ENCODE data around the gene XIRP1.

XIRP1 gene

GRCh38 chr3:39149498-39150147 lies 42.8 kb downstream of the XIRP1 start:
- peaks cover 73% of the 10 kb centered on the region for H3K36me3 Mint-ChIP-seq (ENCODE audit: low read depth)
- ATAC-seq = no peak
- DNase-seq = no peak
- peaks cover 2% of the 10 kb centered on the region for H3K27me3 Mint-ChIP-seq
- peaks cover 77% of the 10 kb centered on the region for H3K4me1 Mint-ChIP-seq
- peak overlapping the region; percentile 98 for H3K4me3 Mint-ChIP-seq
- H3K9me3 Mint-ChIP-seq = no peaks in the 10 kb centered on the region
- H3K27ac Mint-ChIP-seq = peak overlapping the region; percentile 96

GRCh38 chr3:39149059-39149455 lies 43.3 kb downstream of the XIRP1 start:
- no peak for DNase-seq
- peaks cover 2% of the 10 kb centered on the region for H3K27me3 Mint-ChIP-seq
- no peaks in the 10 kb centered on the region for H3K9me3 Mint-ChIP-seq
- peak overlapping the region; percentile 98 for H3K4me3 Mint-ChIP-seq
- peak overlapping the region; percentile 96 for H3K27ac Mint-ChIP-seq
- H3K4me1 Mint-ChIP-seq = peaks cover 75% of the 10 kb centered on the region
- no peak for ATAC-seq
- peaks cover 79% of the 10 kb centered on the region for H3K36me3 Mint-ChIP-seq (ENCODE audit: low read depth)

DNA sequence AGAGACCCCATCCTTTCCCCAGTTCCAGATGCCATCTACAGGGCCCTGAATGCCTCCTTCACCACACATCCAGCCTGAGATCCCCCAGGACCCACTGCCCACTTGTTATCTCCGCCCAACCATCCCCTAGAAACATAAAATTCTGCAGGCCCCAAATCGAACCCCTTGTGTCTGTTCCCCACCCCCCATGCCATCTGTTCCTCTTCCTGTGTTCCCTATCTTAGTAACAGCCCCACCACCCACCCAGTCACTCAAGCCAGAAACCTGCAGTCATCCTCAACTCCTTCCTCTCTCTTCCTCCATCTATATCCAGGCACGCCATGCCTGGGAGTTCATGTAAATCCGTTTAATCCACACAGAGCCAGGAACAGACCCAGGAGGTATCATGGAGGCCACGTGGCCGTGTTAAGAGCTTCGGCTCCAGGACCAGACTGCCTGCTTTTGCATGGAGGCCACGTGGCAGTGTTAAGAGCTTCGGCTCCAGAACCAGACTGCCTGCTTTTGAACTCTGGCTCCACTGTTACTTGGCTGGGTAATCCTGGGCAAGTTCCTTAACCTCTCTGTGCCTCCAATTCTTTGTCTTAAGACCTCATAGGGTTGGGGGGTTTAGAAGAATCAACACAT lies 43.8 kb downstream of the XIRP1 start:
- DNase-seq (no peak), ATAC-seq (no peak)
- peak overlapping the region; percentile 98 for H3K4me3 Mint-ChIP-seq
- H3K9me3 Mint-ChIP-seq = no peaks in the 10 kb centered on the region
- H3K36me3 Mint-ChIP-seq (ENCODE audit: low read depth) = peaks cover 83% of the 10 kb centered on the region
- H3K27ac Mint-ChIP-seq = peak overlapping the region; percentile 96
- peaks cover 73% of the 10 kb centered on the region for H3K4me1 Mint-ChIP-seq
- peaks cover 2% of the 10 kb centered on the region for H3K27me3 Mint-ChIP-seq

GRCh38 chr3:39147711-39148434 lies 44.5 kb downstream of the XIRP1 start:
- peak overlapping the region; percentile 96 for H3K27ac Mint-ChIP-seq
- H3K36me3 Mint-ChIP-seq (ENCODE audit: low read depth) = peaks cover 90% of the 10 kb centered on the region
- H3K4me3 Mint-ChIP-seq = peak overlapping the region; percentile 98
- H3K9me3 Mint-ChIP-seq = no peaks in the 10 kb centered on the region
- H3K27me3 Mint-ChIP-seq = peaks cover 2% of the 10 kb centered on the region
- no peak for ATAC-seq
- peak; percentile 41 for DNase-seq
- H3K4me1 Mint-ChIP-seq = peaks cover 74% of the 10 kb centered on the region

GRCh38 chr3:39146611-39147591 lies 45.5 kb downstream of the XIRP1 start:
- no peaks in the 10 kb centered on the region for H3K9me3 Mint-ChIP-seq
- H3K27me3 Mint-ChIP-seq = no peaks in the 10 kb centered on the region
- DNase-seq (peak; percentile 71), ATAC-seq (peak; percentile 70)
- peaks cover 89% of the 10 kb centered on the region for H3K36me3 Mint-ChIP-seq (ENCODE audit: low read depth)
- H3K27ac Mint-ChIP-seq = peak overlapping the region; percentile 96
- H3K4me3 Mint-ChIP-seq = peak overlapping the region; percentile 98
- peaks cover 76% of the 10 kb centered on the region for H3K4me1 Mint-ChIP-seq

DNA sequence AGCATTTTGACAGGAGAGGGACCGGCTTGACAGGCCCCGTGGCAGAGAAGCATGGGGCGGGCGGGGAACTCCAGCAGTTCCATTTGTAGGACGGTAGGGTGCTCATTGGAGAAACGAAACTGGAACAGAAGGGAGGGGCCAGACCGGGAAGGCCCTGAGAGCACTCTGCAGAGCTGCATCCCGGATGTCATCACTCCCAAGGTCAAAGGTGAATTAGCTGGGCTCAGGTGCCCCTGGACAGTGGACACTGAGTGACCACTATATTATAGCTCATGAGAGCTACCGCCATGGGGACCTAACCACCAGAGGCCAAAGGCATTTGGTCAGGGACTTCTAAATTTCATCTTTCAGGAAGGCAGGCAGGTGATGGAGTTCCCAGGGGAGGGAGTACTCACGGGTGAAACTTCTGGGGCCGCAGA lies 46.3 kb downstream of the XIRP1 start:
- Mint-ChIP-seq H3K27ac (peak overlapping the region; percentile 96), H3K9me3 (no peaks in the 10 kb centered on the region), H3K4me1 (peaks cover 78% of the 10 kb centered on the region), H3K27me3 (no peaks in the 10 kb centered on the region), H3K36me3 (ENCODE audit: low read depth) (peaks cover 88% of the 10 kb centered on the region), H3K4me3 (peak overlapping the region; percentile 98)
- ATAC-seq (no peak), DNase-seq (no peak)

- no peak overlapping the region for H3K4me3 Mint-ChIP-seq
- H3K27ac Mint-ChIP-seq = peak overlapping the region; percentile 62
- H3K27me3 Mint-ChIP-seq = no peaks in the 10 kb centered on the region
- DNase-seq (no peak), ATAC-seq (no peak)
- peaks cover 86% of the 10 kb centered on the region for H3K36me3 Mint-ChIP-seq (ENCODE audit: low read depth)
- H3K9me3 Mint-ChIP-seq = no peaks in the 10 kb centered on the region
- peaks cover 77% of the 10 kb centered on the region for H3K4me1 Mint-ChIP-seq
Measured at GRCh38 chr3:39144748-39145380, 47.5 kb downstream of the XIRP1 start.

GRCh38 chr3:39144095-39144747 lies 48.2 kb downstream of the XIRP1 start:
- no peak for ATAC-seq
- no peak for DNase-seq
- peaks cover 84% of the 10 kb centered on the region for H3K36me3 Mint-ChIP-seq (ENCODE audit: low read depth)
- H3K27ac Mint-ChIP-seq = no peak overlapping the region
- no peaks in the 10 kb centered on the region for H3K27me3 Mint-ChIP-seq
- peaks cover 77% of the 10 kb centered on the region for H3K4me1 Mint-ChIP-seq
- no peak overlapping the region for H3K4me3 Mint-ChIP-seq
- H3K9me3 Mint-ChIP-seq = no peaks in the 10 kb centered on the region

DNA sequence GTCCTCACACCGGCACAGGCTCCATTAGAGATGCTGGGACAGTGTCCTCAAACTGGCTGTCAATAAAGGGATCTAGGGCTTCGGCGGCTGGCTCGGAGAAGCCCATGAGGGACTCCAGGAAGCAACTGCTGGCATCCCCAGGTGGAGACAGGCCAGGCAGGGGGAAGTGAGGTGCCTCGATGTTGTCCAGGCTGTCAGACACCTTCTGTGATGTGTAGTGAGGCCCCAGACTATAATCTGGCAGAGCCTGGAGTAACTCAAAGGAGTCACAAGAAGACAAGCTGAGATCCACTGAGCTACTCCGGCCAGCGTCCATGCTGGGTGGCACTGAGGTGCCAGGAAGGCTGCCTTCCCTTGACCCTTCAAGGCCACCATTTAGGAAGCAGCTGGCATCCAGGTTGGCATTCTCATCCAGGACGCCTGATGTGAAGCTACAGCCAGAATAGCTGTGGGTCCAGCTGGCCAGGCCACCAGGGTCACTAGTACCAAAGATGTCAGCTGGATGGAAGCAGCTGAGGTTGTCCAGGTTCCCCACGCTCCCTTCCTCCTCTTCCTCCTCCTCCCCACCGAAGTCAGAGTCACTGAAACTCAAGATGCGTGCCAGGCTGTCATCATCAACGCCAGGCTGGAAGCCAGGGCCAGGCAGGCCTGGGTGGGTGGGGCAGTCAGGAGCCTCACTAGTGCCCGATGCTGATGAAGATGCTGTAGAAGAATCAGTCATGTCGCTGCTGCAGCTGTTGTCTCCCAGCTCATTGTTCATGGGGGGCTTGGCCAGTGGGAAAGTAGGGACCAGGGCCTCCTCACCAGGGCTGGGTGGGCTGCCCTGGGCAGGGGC lies 49.1 kb downstream of the XIRP1 start:
- H3K27ac Mint-ChIP-seq = no peak overlapping the region
- H3K36me3 Mint-ChIP-seq (ENCODE audit: low read depth) = peaks cover 77% of the 10 kb centered on the region
- DNase-seq (no peak), ATAC-seq (no peak)
- H3K4me3 Mint-ChIP-seq = no peak overlapping the region
- peaks cover 76% of the 10 kb centered on the region for H3K4me1 Mint-ChIP-seq
- no peaks in the 10 kb centered on the region for H3K27me3 Mint-ChIP-seq
- no peaks in the 10 kb centered on the region for H3K9me3 Mint-ChIP-seq

DNA sequence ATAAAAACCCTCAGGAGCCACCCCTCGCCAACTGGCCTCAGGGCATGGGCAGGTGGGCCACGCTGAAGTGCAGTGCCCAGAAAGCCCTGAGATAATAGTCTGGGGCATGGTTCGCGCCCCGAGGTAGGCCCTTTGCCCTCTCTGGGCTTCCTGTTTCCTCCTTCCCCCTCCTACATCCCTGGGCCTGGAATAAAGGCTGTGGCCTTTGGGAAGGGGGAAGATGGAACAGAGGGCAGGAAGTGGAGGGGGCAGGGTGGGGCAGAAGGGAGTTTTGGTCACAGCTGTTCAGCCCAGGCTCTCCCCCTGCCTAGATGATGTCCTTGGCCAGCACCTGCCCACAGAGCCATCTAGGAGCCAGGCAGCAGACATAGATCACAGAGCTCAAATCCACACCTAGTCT lies 50.3 kb downstream of the XIRP1 start:
- no peak overlapping the region for H3K4me3 Mint-ChIP-seq
- no peaks in the 10 kb centered on the region for H3K27me3 Mint-ChIP-seq
- DNase-seq (no peak), ATAC-seq (no peak)
- peaks cover 66% of the 10 kb centered on the region for H3K36me3 Mint-ChIP-seq (ENCODE audit: low read depth)
- peaks cover 64% of the 10 kb centered on the region for H3K4me1 Mint-ChIP-seq
- no peaks in the 10 kb centered on the region for H3K9me3 Mint-ChIP-seq
- peak overlapping the region; percentile 62 for H3K27ac Mint-ChIP-seq

- H3K36me3 Mint-ChIP-seq (ENCODE audit: low read depth) = peaks cover 60% of the 10 kb centered on the region
- peak overlapping the region; percentile 62 for H3K27ac Mint-ChIP-seq
- ATAC-seq = no peak
- H3K4me1 Mint-ChIP-seq = peaks cover 58% of the 10 kb centered on the region
- no peaks in the 10 kb centered on the region for H3K27me3 Mint-ChIP-seq
- no peaks in the 10 kb centered on the region for H3K9me3 Mint-ChIP-seq
- no peak for DNase-seq
- no peak overlapping the region for H3K4me3 Mint-ChIP-seq
Measured at GRCh38 chr3:39141171-39141995, 51.0 kb downstream of the XIRP1 start.

GRCh38 chr3:39140341-39140971 lies 51.9 kb downstream of the XIRP1 start:
- H3K9me3 Mint-ChIP-seq = no peaks in the 10 kb centered on the region

More at GRCh38 chr3:39140341-39140971, 51.9 kb downstream of the XIRP1 start:
- Mint-ChIP-seq H3K27me3 (no peaks in the 10 kb centered on the region), H3K4me3 (no peak overlapping the region), H3K27ac (no peak overlapping the region), H3K36me3 (ENCODE audit: low read depth) (peaks cover 52% of the 10 kb centered on the region), H3K4me1 (peaks cover 50% of the 10 kb centered on the region)
- ATAC-seq (no peak), DNase-seq (no peak)
